Neural progenitor cell (in vitro differentiated cells): ENCODE results near the gene BMERB1. TPM values are rescaled to one million over a fixed set of nuclear protein-coding genes. Genes with fewer than 3 reads are reported as not detected.

Experiments used
- DNase-seq: peaks from one replicate; pipeline ENCODE4 v3.0.0-alpha.2; 2016; ENCODE audit warnings: low spot score
- H2AFZ ChIP-seq: fragments of 200-600 bp; sonication (generic); replicated peaks from 2 replicates; pipeline ENCODE4 v1.6.1; 2016; ENCODE audit warnings: antibody characterized with exemption
- H3F3A ChIP-seq: fragments of 200-600 bp; sonication (generic); 2 replicates; pipeline ENCODE4 v1.6.1; 2016; ENCODE audit warnings: antibody characterized with exemption, low read depth
- H3K27ac ChIP-seq: fragments of 200-600 bp; sonication (generic); 2 replicates; pipeline ENCODE4 v1.5.1; 2016; ENCODE audit warnings: mild to moderate bottlenecking
- H3K27me3 ChIP-seq: fragments of 200-600 bp; sonication (generic); 2 replicates; pipeline ENCODE4 v1.6.1; 2016; ENCODE audit warnings: mild to moderate bottlenecking, moderate library complexity
- H3K36me3 ChIP-seq: fragments of 200-600 bp; sonication (generic); 2 replicates; pipeline ENCODE4 v1.5.1; 2016
- H3K4me1 ChIP-seq: fragments of 200-600 bp; sonication (generic); 2 replicates; pipeline ENCODE4 v1.6.1; 2016; ENCODE audit warnings: mixed run types
- H3K4me2 ChIP-seq: fragments of 200-600 bp; sonication (generic); 2 replicates; pipeline ENCODE4 v1.6.1; 2016
- H3K4me3 ChIP-seq: fragments of 200-600 bp; sonication (generic); 2 replicates; pipeline ENCODE4 v1.5.1; 2016
- H3K79me2 ChIP-seq: fragments of 200-600 bp; sonication (generic); 2 replicates; pipeline ENCODE4 v1.6.1; 2016; ENCODE audit warnings: low read depth
- H3K9ac ChIP-seq: fragments of 200-600 bp; sonication (generic); 2 replicates; pipeline ENCODE4 v1.6.1; 2016
- H3K9me3 ChIP-seq: fragments of 200-600 bp; sonication (generic); 2 replicates; pipeline ENCODE4 v1.5.1; 2016; ENCODE audit warnings: low read depth
- H4K20me1 ChIP-seq: fragments of 200-600 bp; sonication (generic); 2 replicates; pipeline ENCODE4 v1.6.1; 2016; ENCODE audit warnings: low read depth
- H3K27ac Mint-ChIP-seq: 3 replicates; pipeline ENCODE4 v1.8.0; 2021; ENCODE audit warnings: mixed read lengths
- H3K27me3 Mint-ChIP-seq: 2 replicates; pipeline ENCODE4 v1.8.0; 2022; ENCODE audit warnings: low read depth, mild to moderate bottlenecking, inconsistent platforms, moderate library complexity, mixed read lengths; ENCODE audit not compliant: insufficient read depth
- H3K36me3 Mint-ChIP-seq: 3 replicates; pipeline ENCODE4 v1.8.0; 2021; ENCODE audit warnings: mixed read lengths
- H3K4me1 Mint-ChIP-seq: 3 replicates; pipeline ENCODE4 v1.8.0; 2021; ENCODE audit warnings: mixed read lengths
- H3K4me3 Mint-ChIP-seq: 3 replicates; pipeline ENCODE4 v1.8.0; 2021; ENCODE audit warnings: mild to moderate bottlenecking, moderate library complexity, mixed read lengths
- H3K9me3 Mint-ChIP-seq: 3 replicates; pipeline ENCODE4 v1.8.0; 2020; ENCODE audit warnings: mixed read lengths
- CTCF ChIP-seq: fragments of 200-600 bp; sonication (generic); IDR thresholded peaks from 2 replicates; pipeline ENCODE4 v1.5.1; 2017; ENCODE audit warnings: antibody characterized with exemption, mild to moderate bottlenecking
- EZH2 ChIP-seq: fragments of 200-600 bp; sonication (generic); IDR thresholded peaks from 2 replicates; pipeline ENCODE4 v1.6.1; 2017; ENCODE audit warnings: antibody characterized with exemption, mild to moderate bottlenecking, moderate library complexity
- EZH2phosphoT487 ChIP-seq: fragments of 200-600 bp; sonication (generic); IDR thresholded peaks from 2 replicates; pipeline ENCODE4 v1.6.1; 2017; ENCODE audit warnings: antibody characterized with exemption
- total RNA-seq: library from RNA; depleted of rRNA; stranded (reverse); fragments of >200 nt; gene quantifications from 2 replicates; pipeline ENCODE4 v1.2.3, GENCODE V29; 2015; ENCODE audit warnings: low replicate concordance

The BMERB1 gene
- total RNA-seq, 1 donor from 2014 or later: 39.0 TPM

- no peaks in the 10 kb centered on the region for H3K9me3 Mint-ChIP-seq
- no peaks in the 10 kb centered on the region for H4K20me1 ChIP-seq
- no peak for DNase-seq
- H3K4me2 ChIP-seq: no peak overlapping the region
- TF ChIP-seq EZH2: no peak
- no peak for TF ChIP-seq CTCF
- TF ChIP-seq EZH2phosphoT487: no peak
- H3K4me3 Mint-ChIP-seq: no peak overlapping the region
- H3K4me1 Mint-ChIP-seq: no peaks in the 10 kb centered on the region
- no peak overlapping the region for H3K4me3 ChIP-seq
- H3K9me3 ChIP-seq: no peaks in the 10 kb centered on the region
- no peak overlapping the region for H2AFZ ChIP-seq
- no peaks in the 10 kb centered on the region for H3K79me2 ChIP-seq
- no peak overlapping the region for H3K9ac ChIP-seq
- H3K27me3 Mint-ChIP-seq: no peaks in the 10 kb centered on the region
- no peaks in the 10 kb centered on the region for H3K36me3 ChIP-seq
- H3K27me3 ChIP-seq: no peaks in the 10 kb centered on the region
- H3F3A ChIP-seq: no peaks in the 10 kb centered on the region
- H3K27ac ChIP-seq: no peak overlapping the region
- no peak overlapping the region for H3K27ac Mint-ChIP-seq
- H3K36me3 Mint-ChIP-seq: no peaks in the 10 kb centered on the region
- no peaks in the 10 kb centered on the region for H3K4me1 ChIP-seq
These were observed 55.8 kb downstream of the BMERB1 start for GRCh38 chr16:15490123-15490711.

GRCh38 chr16:15491411-15491810 is 57.0 kb downstream of the BMERB1 start:
- H3K27me3 Mint-ChIP-seq: no peaks in the 10 kb centered on the region
- no peaks in the 10 kb centered on the region for H3F3A ChIP-seq
- H3K4me3 Mint-ChIP-seq: no peak overlapping the region
- peaks cover 8% of the 10 kb centered on the region for H3K9me3 Mint-ChIP-seq
- H3K4me1 Mint-ChIP-seq: no peaks in the 10 kb centered on the region
- no peaks in the 10 kb centered on the region for H3K27me3 ChIP-seq
- H3K36me3 ChIP-seq: no peaks in the 10 kb centered on the region
- no peak for TF ChIP-seq CTCF
- no peak for TF ChIP-seq EZH2
- TF ChIP-seq EZH2phosphoT487: no peak
- DNase-seq: no peak
- H3K27ac Mint-ChIP-seq: no peak overlapping the region
- no peak overlapping the region for H3K27ac ChIP-seq
- H3K4me1 ChIP-seq: no peaks in the 10 kb centered on the region
- no peaks in the 10 kb centered on the region for H4K20me1 ChIP-seq
- H2AFZ ChIP-seq: no peak overlapping the region
- H3K36me3 Mint-ChIP-seq: peaks cover 6% of the 10 kb centered on the region
- H3K79me2 ChIP-seq: no peaks in the 10 kb centered on the region
- no peaks in the 10 kb centered on the region for H3K9me3 ChIP-seq
- no peak overlapping the region for H3K4me3 ChIP-seq
- H3K4me2 ChIP-seq: no peak overlapping the region
- no peak overlapping the region for H3K9ac ChIP-seq

GRCh38 chr16:15492091-15492740 is 57.8 kb downstream of the BMERB1 start:
- H3K4me3 ChIP-seq: no peak overlapping the region
- H3K36me3 ChIP-seq: no peaks in the 10 kb centered on the region
- no peak for TF ChIP-seq CTCF
- no peak for TF ChIP-seq EZH2phosphoT487
- TF ChIP-seq EZH2: no peak
- no peak overlapping the region for H3K27ac ChIP-seq
- H3K4me2 ChIP-seq: no peak overlapping the region
- no peaks in the 10 kb centered on the region for H3K9me3 ChIP-seq
- no peaks in the 10 kb centered on the region for H3K27me3 ChIP-seq
- no peak overlapping the region for H2AFZ ChIP-seq
- H3K9ac ChIP-seq: no peak overlapping the region
- H3K4me3 Mint-ChIP-seq: no peak overlapping the region
- H3K9me3 Mint-ChIP-seq: peaks cover 8% of the 10 kb centered on the region
- no peaks in the 10 kb centered on the region for H3K79me2 ChIP-seq
- peaks cover 6% of the 10 kb centered on the region for H3K36me3 Mint-ChIP-seq
- H3K27me3 Mint-ChIP-seq: no peaks in the 10 kb centered on the region
- peaks cover 5% of the 10 kb centered on the region for H4K20me1 ChIP-seq
- peaks cover 6% of the 10 kb centered on the region for H3F3A ChIP-seq
- H3K4me1 ChIP-seq: peaks cover 6% of the 10 kb centered on the region
- H3K4me1 Mint-ChIP-seq: no peaks in the 10 kb centered on the region
- no peak overlapping the region for H3K27ac Mint-ChIP-seq
- no peak for DNase-seq
